GM12878 (cell line): ENCODE results near the gene CLPTM1. TPM values are rescaled to one million over a fixed set of nuclear protein-coding genes. Genes with fewer than 3 reads are reported as not detected.

Experiments
- ATAC-seq: fragments of 200-7000 bp; cut with Tn5 transposase; 3 replicates; pipeline ENCODE4 v1.9.1; 2020; ENCODE audit warnings: mild to moderate bottlenecking, moderate library complexity
- BruUV-seq: library from RNA; stranded (reverse); fragments of 400-500 nt; replicated peaks from 2 replicates; lab custom pipeline; 2021; lab: Mats Ljungman, UMichigan
- CTCF ChIA-PET: fragments of 300-600 bp; sonication (Branson Sonifier 250); formaldehyde crosslinking; extraction: SDS; loops from one replicate; lab custom pipeline; 2021; ENCODE audit warnings: inconsistent platforms; lab: Yijun Ruan, JAX
- POLR2A ChIA-PET: fragments of 350-600 bp; formaldehyde crosslinking; extraction: SDS; loops from one replicate; lab custom pipeline; 2021; ENCODE audit warnings: inconsistent platforms; lab: Charles Lee
- RAD21 ChIA-PET: fragments of 300-600 bp; sonication (Branson Sonifier 250); formaldehyde crosslinking; loops from one replicate; lab custom pipeline; 2023; ENCODE audit warnings: antibody characterized with exemption; ENCODE audit not compliant: unreplicated experiment; lab: Charles Lee
- SMC1A ChIA-PET: fragments of 300-600 bp; sonication (Branson Sonifier 250); formaldehyde crosslinking; loops from one replicate; lab custom pipeline; 2023; ENCODE audit not compliant: unreplicated experiment, uncharacterized antibody; lab: Charles Lee
- DNase-seq: peaks from one replicate; pipeline ENCODE4 v3.0.0-alpha.2; 2011; ENCODE audit warnings: low read depth, low spot score
- FAIRE-seq: peaks from 3 replicates; lab custom pipeline; 2011; peaks lifted over from hg19 to GRCh38; lab: Jason Lieb, UNC
- H2AFZ ChIP-seq: 2 replicates; pipeline ENCODE4 v1.6.0; 2011; ENCODE audit warnings: low read depth, low read length, control low read depth; ENCODE audit not compliant: control insufficient read depth
- H3K27ac ChIP-seq: 2 replicates; pipeline ENCODE4 v1.5.1; 2011; ENCODE audit warnings: control low read depth; ENCODE audit not compliant: control insufficient read depth, insufficient read depth
- H3K27me3 ChIP-seq, 2 experiments: replicated peaks in 1 of 2; 2 replicates each; pipeline versions ENCODE4 v1.6.0 to v1.6.1; 2011; ENCODE audit warnings: low read length in 1 of 2; ENCODE audit not compliant: control insufficient read depth in 2 of 2, insufficient read depth in 2 of 2
- H3K36me3 ChIP-seq, 2 experiments: 2 replicates each; pipeline ENCODE4 v1.5.1; 2011; ENCODE audit warnings: low read length in 1 of 2; ENCODE audit not compliant: control insufficient read depth in 2 of 2, insufficient read depth in 2 of 2
- H3K4me1 ChIP-seq: 2 replicates; pipeline ENCODE4 v1.6.1; 2011; ENCODE audit warnings: mild to moderate bottlenecking, low read length, moderate library complexity, mixed read lengths; ENCODE audit not compliant: control insufficient read depth, insufficient read depth
- H3K4me2 ChIP-seq: 2 replicates; pipeline ENCODE4 v1.6.0; 2011; ENCODE audit warnings: control low read depth; ENCODE audit not compliant: control insufficient read depth, insufficient read depth
- H3K4me3 ChIP-seq: fragments of 200-600 bp; sonication (generic); 2 replicates; pipeline ENCODE4 v1.5.1; 2016
- H3K79me2 ChIP-seq: 2 replicates; pipeline ENCODE4 v1.6.0; 2011; ENCODE audit warnings: low read length; ENCODE audit not compliant: control insufficient read depth, insufficient read depth
- H3K9ac ChIP-seq: 2 replicates; pipeline ENCODE4 v1.8.0; 2011; ENCODE audit warnings: low read length, control low read depth, mixed read lengths; ENCODE audit not compliant: control insufficient read depth, insufficient read depth
- H3K9me3 ChIP-seq: replicated peaks from 3 replicates; pipeline ENCODE4 v1.5.1; 2011; ENCODE audit warnings: mild to moderate bottlenecking, low read length; ENCODE audit not compliant: control insufficient read depth, insufficient read depth
- H4K20me1 ChIP-seq: 2 replicates; pipeline ENCODE4 v1.6.0; 2011; ENCODE audit not compliant: control insufficient read depth, insufficient read depth
- HDAC2 ChIP-seq: fragments of 200-600 bp; sonication (generic); IDR thresholded peaks from 2 replicates; pipeline ENCODE4 v1.6.1; 2017
- MEF2B ChIP-seq: fragments of 450-650 bp; IDR thresholded peaks from 2 replicates; pipeline ENCODE4 v1.6.1; 2018; ENCODE audit warnings: mild to moderate bottlenecking, moderate library complexity; ENCODE audit not compliant: partially characterized antibody, poor library complexity, severe bottlenecking
- MYC ChIP-seq: IDR thresholded peaks from 2 replicates; pipeline ENCODE4 v1.6.1; 2011; ENCODE audit warnings: mild to moderate bottlenecking, low read length, moderate library complexity, inconsistent platforms; ENCODE audit not compliant: insufficient read depth, insufficient replicate concordance, insufficient read length, severe bottlenecking
- NFYA ChIP-seq: IDR thresholded peaks from 2 replicates; pipeline ENCODE4 v1.6.1; 2011; ENCODE audit warnings: low read depth, mild to moderate bottlenecking, low read length, improper control_type of control experiment, borderline replicate concordance
- POLR2AphosphoS2 ChIP-seq: IDR thresholded peaks from 2 replicates; pipeline ENCODE4 v1.6.1; 2011; ENCODE audit warnings: low read depth, mild to moderate bottlenecking, low read length, improper control_type of control experiment, moderate library complexity
- RBBP5 ChIP-seq: fragments of 200-600 bp; sonication (generic); conservative IDR thresholded peaks from 2 replicates; pipeline ENCODE4 v1.6.1; 2016
- SUPT20H ChIP-seq: IDR thresholded peaks from 2 replicates; pipeline ENCODE4 v1.6.1; 2011; ENCODE audit warnings: low read depth, mild to moderate bottlenecking, low read length, moderate library complexity, borderline replicate concordance; ENCODE audit not compliant: control insufficient read depth
- TCF12 ChIP-seq: IDR thresholded peaks from 2 replicates; pipeline ENCODE4 v1.6.1; 2011; ENCODE audit warnings: low read depth, mild to moderate bottlenecking, low read length
- ZNF207 ChIP-seq: fragments of 450-650 bp; IDR thresholded peaks from 2 replicates; pipeline ENCODE4 v1.6.1; 2014; ENCODE audit warnings: antibody characterized with exemption, mild to moderate bottlenecking, borderline replicate concordance
- whole genome bisulfite sequencing: methylation state at CpG from one replicate; pipeline ENCODE4 v1.1.6; 2016; ENCODE audit warnings: low lambda C conversion rate; ENCODE audit not compliant: insufficient replicate concordance, insufficient coverage; ENCODE audit errors: missing lambda C conversion rate; 5-methylcytosine and 5-hydroxymethylcytosine counted together
- in situ Hi-C: fragments of 300-500 bp; cut with MboI; formaldehyde crosslinking; loops from 9 replicates; pipeline ENCODE4 v1.14.3; 2018; ENCODE audit warnings: mixed read lengths
- intact Hi-C: fragments of 100-400 bp; cut with micrococcal nuclease; formaldehyde crosslinking; loops from one replicate; pipeline ENCODE4 v1.14.2; 2022; ENCODE audit not compliant: unreplicated experiment
- polyA plus RNA-seq, 11 experiments: library from polyadenylated mRNA; depleted of rRNA in 4 of 11; unstranded in 6 of 11; stranded (reverse) in 5 of 11; fragments of >200 nt; fragmentation: Nextera tagmentation in 4 of 11; fragmentation: Illumina TruSeq in 1 of 11; extraction: Ambion mirVana in 4 of 11; extraction: Trizol in 1 of 11; gene quantifications; 1 replicate in 1 of 11; 2 replicates in 10 of 11; pipeline versions ENCODE4 v1.2.1 to v1.2.3, GENCODE V29; 2011 to 2016; ENCODE audit warnings: inconsistent platforms in 2 of 11, missing spikeins in 2 of 11, low read depth in 1 of 11
- total RNA-seq, 4 experiments: library from RNA; depleted of rRNA in 3 of 4; stranded (reverse); fragments of >200 nt in 3 of 4; fragmentation: Illumina TruSeq in 1 of 4; extraction: Trizol in 1 of 4; gene quantifications; 2 replicates each; pipeline versions ENCODE4 v1.2.1 to v1.2.3, GENCODE V29; 2013 to 2021
- TF ChIP-seq, protein P1 (sequence below): fragments of 450-650 bp; IDR thresholded peaks from 2 replicates; pipeline ENCODE4 v1.6.1; 2017; ENCODE audit warnings: mild to moderate bottlenecking, low read depth, inconsistent platforms; ENCODE audit not compliant: poor library complexity, severe bottlenecking

CLPTM1 gene
- total and polyA plus RNA-seq, 10 of the 15 experiments (the other 5 are each of a cell fraction or from before 2014, with no cell fraction given), result 0.42 to 72.6 (median 35.2) TPM

- Histone ChIP-seq H3K27ac (peak overlapping the region; percentile 18; the same call in 1 of the 2 replicates), H3K4me1 (peaks cover 12% of the 10 kb centered on the region), H3K27me3 (no peaks in the 10 kb centered on the region), H3K4me3 (no peak overlapping the region), H3K79me2 (no peaks in the 10 kb centered on the region), H3K9ac (no peak overlapping the region), H3K36me3 (peaks cover 0 to 38% of the 10 kb centered on the region in 2 experiments; a peak in 3 of 4 replicates), H4K20me1 (no peaks in the 10 kb centered on the region), H3K4me2 (no peak overlapping the region), H3K9me3 (no peaks in the 10 kb centered on the region), H2AFZ (no peak overlapping the region)
- no peak for FAIRE-seq
- DNase-seq, result no peak
- ChIA-PET POLR2A (interaction anchor here (1.8 to 4.1 kb wide), 2 partner anchors 13 to 51 kb away, joined by 6 to 24 read pairs; partner anchors contain the start of genes CLASRP and RELB), CTCF (interaction anchor here (0.7 to 3.5 kb wide), 15 partner anchors 9 to 190 kb away, joined by 3 to 70 read pairs (median 6); partner anchors contain the start of genes APOE, BLOC1S3, CLASRP and PPP1R37), SMC1A (interaction anchor here (0.9 to 2.3 kb wide), 10 partner anchors 9 to 137 kb away, joined by 3 to 12 read pairs (median 4); partner anchors contain the start of gene RELB), RAD21 (interaction anchor here (0.6 to 3.5 kb wide), 8 partner anchors 11 to 95 kb away, joined by 3 to 29 read pairs (median 5); partner anchors contain the start of gene CLASRP)
- WGBS, result 75% methylated on average over 9 of the region's 9 CpGs
- in situ Hi-C loops (no loop called here), intact Hi-C loops (no loop called here)
- ATAC-seq, result peak; percentile 49
- no peak for TF ChIP-seq MYC
- no peak for TF ChIP-seq TCF12
- no peak for TF ChIP-seq ZNF207
- TF ChIP-seq NFYA, result no peak
- TF ChIP-seq POLR2AphosphoS2, result no peak
- no peak for TF ChIP-seq RBBP5
- no peak for TF ChIP-seq MEF2B
- TF ChIP-seq HDAC2, result no peak
- TF ChIP-seq, protein P1, sequence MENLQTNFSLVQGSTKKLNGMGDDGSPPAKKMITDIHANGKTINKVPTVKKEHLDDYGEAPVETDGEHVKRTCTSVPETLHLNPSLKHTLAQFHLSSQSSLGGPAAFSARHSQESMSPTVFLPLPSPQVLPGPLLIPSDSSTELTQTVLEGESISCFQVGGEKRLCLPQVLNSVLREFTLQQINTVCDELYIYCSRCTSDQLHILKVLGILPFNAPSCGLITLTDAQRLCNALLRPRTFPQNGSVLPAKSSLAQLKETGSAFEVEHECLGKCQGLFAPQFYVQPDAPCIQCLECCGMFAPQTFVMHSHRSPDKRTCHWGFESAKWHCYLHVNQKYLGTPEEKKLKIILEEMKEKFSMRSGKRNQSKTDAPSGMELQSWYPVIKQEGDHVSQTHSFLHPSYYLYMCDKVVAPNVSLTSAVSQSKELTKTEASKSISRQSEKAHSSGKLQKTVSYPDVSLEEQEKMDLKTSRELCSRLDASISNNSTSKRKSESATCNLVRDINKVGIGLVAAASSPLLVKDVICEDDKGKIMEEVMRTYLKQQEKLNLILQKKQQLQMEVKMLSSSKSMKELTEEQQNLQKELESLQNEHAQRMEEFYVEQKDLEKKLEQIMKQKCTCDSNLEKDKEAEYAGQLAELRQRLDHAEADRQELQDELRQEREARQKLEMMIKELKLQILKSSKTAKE, result no peak
- no peak for TF ChIP-seq SUPT20H
- no TSS peak for BruUV-seq
Observed at GRCh38 chr19:44988273-44988672, 33.1 kb downstream of the CLPTM1 start.
